GM18951 (cell line): ENCODE measurements around the gene TLR10.

ENCODE experiments used
- POLR2A ChIP-seq: IDR thresholded peaks from 4 replicates; pipeline ENCODE4 v1.6.1; 2011; ENCODE audit warnings: mild to moderate bottlenecking; ENCODE audit not compliant: insufficient read length, insufficient read depth; ENCODE audit errors: extremely low read depth
- in situ Hi-C: fragments of 300-500 bp; cut with MboI; formaldehyde crosslinking; loops from one replicate; pipeline ENCODE4 v1.12.0; 2022; ENCODE audit warnings: low sequenced_read_pairs, mixed read lengths, inconsistent platforms; ENCODE audit not compliant: unreplicated experiment

The TLR10 gene

GRCh38 chr4:38723114-38723513 is 59.7 kb downstream of the TLR10 start:
- no peak for TF ChIP-seq POLR2A
- in situ Hi-C loops: no loop called here
